ENCODE results near the gene FAM98A. TPM values are rescaled to one million over a fixed set of nuclear protein-coding genes. Genes with fewer than 3 reads are reported as not detected.

Gene FAM98A
- total RNA-seq, 4 donors from 2014 or later, result 21.2 to 50.5 (median 26.3) TPM

- WGBS, 2 donors, result 47 to 56% methylated on average over 6 of the region's 6 CpGs
- no peak for DNase-seq (ENCODE audit: low spot score in 2 of 2)
- intact Hi-C loops (cut with DNase I; ENCODE audit: low total_unique reads), result no loop called here
- no peak overlapping the region for H3K4me3 ChIP-seq (ENCODE audit: low read depth, poor library complexity, severe bottlenecking)
- TF ChIP-seq POLR2A (IDR thresholded peaks at IDR 0.05) (no peak), CTCF (IDR thresholded peaks at IDR 0.05) (no peak)
Observed at GRCh38 chr2:33605056-33605455, 6.0 kb upstream of the FAM98A start.

- intact Hi-C loops (cut with DNase I; ENCODE audit: low total_unique reads), result no loop called here
Observed at GRCh38 chr2:33603416-33603815, 4.3 kb upstream of the FAM98A start.

GRCh38 chr2:33602201-33602830 lies 3.2 kb upstream of the FAM98A start:
- 85 to 92% methylated on average over 6 of the region's 6 CpGs for WGBS, 2 donors
- intact Hi-C loops (cut with DNase I; ENCODE audit: low total_unique reads), result no loop called here
- DNase-seq (ENCODE audit: low spot score in 2 of 2), result no peak

More at GRCh38 chr2:33603416-33603815, 4.3 kb upstream of the FAM98A start:
- no peak for TF ChIP-seq CTCF (IDR thresholded peaks at IDR 0.05)
- TF ChIP-seq POLR2A (IDR thresholded peaks at IDR 0.05), result no peak
- no peak overlapping the region for H3K4me3 ChIP-seq (ENCODE audit: low read depth, poor library complexity, severe bottlenecking)
- no peak for DNase-seq (ENCODE audit: low spot score in 2 of 2)
- 74 to 82% methylated on average over 3 of the region's 3 CpGs for WGBS, 2 donors

GRCh38 chr2:33599943-33600192 lies 769 bp upstream of the FAM98A start:
- intact Hi-C loops (cut with DNase I; ENCODE audit: low total_unique reads), result no loop called here
- TF ChIP-seq CTCF (IDR thresholded peaks at IDR 0.05), result no peak
- TF ChIP-seq POLR2A (IDR thresholded peaks at IDR 0.05), result no peak
- 6 to 11% methylated on average over 3 of the region's 3 CpGs for WGBS, 2 donors
- no peak for DNase-seq (ENCODE audit: low spot score in 2 of 2)
- no peak overlapping the region for H3K4me3 ChIP-seq (ENCODE audit: low read depth, poor library complexity, severe bottlenecking)

More at GRCh38 chr2:33602201-33602830, 3.2 kb upstream of the FAM98A start:
- no peak overlapping the region for H3K4me3 ChIP-seq (ENCODE audit: low read depth, poor library complexity, severe bottlenecking)
- TF ChIP-seq CTCF (IDR thresholded peaks at IDR 0.05), result no peak
- TF ChIP-seq POLR2A (IDR thresholded peaks at IDR 0.05), result no peak

- intact Hi-C loops (cut with DNase I; ENCODE audit: low total_unique reads), result no loop called here
- TF ChIP-seq CTCF (IDR thresholded peaks at IDR 0.05) (no peak), POLR2A (IDR thresholded peaks at IDR 0.05) (no peak)
- DNase-seq (ENCODE audit: low spot score in 2 of 2), result peak in 1 of 2 donors; percentile 22
- H3K4me3 ChIP-seq (ENCODE audit: low read depth, poor library complexity, severe bottlenecking), result peak overlapping the region; percentile 78
- 0% methylated on average over 22 to 23 of the region's 23 CpGs for WGBS, 2 donors
Observed at GRCh38 chr2:33598561-33599174, 431 bp downstream of the FAM98A start.

GRCh38 chr2:33597026-33597425 lies 2.1 kb downstream of the FAM98A start:
- TF ChIP-seq POLR2A (IDR thresholded peaks at IDR 0.05) (no peak), CTCF (IDR thresholded peaks at IDR 0.05) (no peak)
- intact Hi-C loops (cut with DNase I; ENCODE audit: low total_unique reads), result no loop called here
- WGBS, 2 donors, result 63 to 75% methylated on average over 3 of the region's 3 CpGs
- H3K4me3 ChIP-seq (ENCODE audit: low read depth, poor library complexity, severe bottlenecking), result no peak overlapping the region
- DNase-seq (ENCODE audit: low spot score in 2 of 2), result no peak
